Retinal pigment epithelial cell (primary cell): ENCODE results near the gene KANK4.
"Not testable (repeated sequence)": the region's sequence is repeated elsewhere in the genome, so short reads cannot be mapped to it uniquely, and the experiment has no call there.

Experiments
- DNase-seq: peaks from one replicate; pipeline ENCODE4 v3.0.0-alpha.2; 2010; ENCODE audit warnings: low read depth
- H3K4me3 ChIP-seq: 2 replicates; pipeline ENCODE4 v1.5.1; 2011; ENCODE audit warnings: mild to moderate bottlenecking, low read length, control low read depth, moderate library complexity
- TF ChIP-seq, protein P1 (sequence below): conservative IDR thresholded peaks from 2 replicates; pipeline ENCODE4 v1.5.1; 2011; ENCODE audit warnings: low read depth, low read length, control low read depth, inconsistent platforms

Gene KANK4

DNA sequence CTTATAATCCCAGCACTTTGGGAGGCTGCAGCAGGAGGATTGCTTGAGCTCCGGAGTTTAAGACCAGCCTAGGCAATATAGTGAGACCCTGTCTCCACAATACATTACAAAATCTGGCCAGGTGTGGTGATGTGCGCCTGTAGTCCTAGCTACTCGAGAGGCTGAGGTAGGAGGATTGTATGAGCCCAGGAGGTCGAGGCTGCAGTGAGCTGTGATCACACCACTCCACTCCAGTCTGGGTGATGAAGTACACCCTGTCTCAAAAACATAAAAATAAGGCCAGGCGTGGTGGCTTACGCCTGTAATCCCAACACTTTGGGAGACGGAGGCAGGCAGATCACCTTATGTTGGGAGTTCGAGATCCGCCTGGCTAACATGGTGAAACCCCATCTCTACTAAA lies 96.9 kb downstream of the KANK4 start:
- H3K4me3 ChIP-seq, result no peak overlapping the region
- TF ChIP-seq, protein P1, sequence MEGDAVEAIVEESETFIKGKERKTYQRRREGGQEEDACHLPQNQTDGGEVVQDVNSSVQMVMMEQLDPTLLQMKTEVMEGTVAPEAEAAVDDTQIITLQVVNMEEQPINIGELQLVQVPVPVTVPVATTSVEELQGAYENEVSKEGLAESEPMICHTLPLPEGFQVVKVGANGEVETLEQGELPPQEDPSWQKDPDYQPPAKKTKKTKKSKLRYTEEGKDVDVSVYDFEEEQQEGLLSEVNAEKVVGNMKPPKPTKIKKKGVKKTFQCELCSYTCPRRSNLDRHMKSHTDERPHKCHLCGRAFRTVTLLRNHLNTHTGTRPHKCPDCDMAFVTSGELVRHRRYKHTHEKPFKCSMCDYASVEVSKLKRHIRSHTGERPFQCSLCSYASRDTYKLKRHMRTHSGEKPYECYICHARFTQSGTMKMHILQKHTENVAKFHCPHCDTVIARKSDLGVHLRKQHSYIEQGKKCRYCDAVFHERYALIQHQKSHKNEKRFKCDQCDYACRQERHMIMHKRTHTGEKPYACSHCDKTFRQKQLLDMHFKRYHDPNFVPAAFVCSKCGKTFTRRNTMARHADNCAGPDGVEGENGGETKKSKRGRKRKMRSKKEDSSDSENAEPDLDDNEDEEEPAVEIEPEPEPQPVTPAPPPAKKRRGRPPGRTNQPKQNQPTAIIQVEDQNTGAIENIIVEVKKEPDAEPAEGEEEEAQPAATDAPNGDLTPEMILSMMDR, result no peak
- DNase-seq, result no peak

GRCh38 chr1:62221171-62221570 lies 98.1 kb downstream of the KANK4 start:
- DNase-seq, result no peak
- TF ChIP-seq, protein P1, result no peak
- no peak overlapping the region for H3K4me3 ChIP-seq

- DNase-seq, H3K4me3 ChIP-seq: not testable (repeated sequence)
Measured at GRCh38 chr1:62220456-62220855, 98.8 kb downstream of the KANK4 start.

GRCh38 chr1:62218604-62219003 lies 100.6 kb downstream of the KANK4 start:
- TF ChIP-seq, protein P1, result no peak
- no peak overlapping the region for H3K4me3 ChIP-seq
- no peak for DNase-seq

DNA sequence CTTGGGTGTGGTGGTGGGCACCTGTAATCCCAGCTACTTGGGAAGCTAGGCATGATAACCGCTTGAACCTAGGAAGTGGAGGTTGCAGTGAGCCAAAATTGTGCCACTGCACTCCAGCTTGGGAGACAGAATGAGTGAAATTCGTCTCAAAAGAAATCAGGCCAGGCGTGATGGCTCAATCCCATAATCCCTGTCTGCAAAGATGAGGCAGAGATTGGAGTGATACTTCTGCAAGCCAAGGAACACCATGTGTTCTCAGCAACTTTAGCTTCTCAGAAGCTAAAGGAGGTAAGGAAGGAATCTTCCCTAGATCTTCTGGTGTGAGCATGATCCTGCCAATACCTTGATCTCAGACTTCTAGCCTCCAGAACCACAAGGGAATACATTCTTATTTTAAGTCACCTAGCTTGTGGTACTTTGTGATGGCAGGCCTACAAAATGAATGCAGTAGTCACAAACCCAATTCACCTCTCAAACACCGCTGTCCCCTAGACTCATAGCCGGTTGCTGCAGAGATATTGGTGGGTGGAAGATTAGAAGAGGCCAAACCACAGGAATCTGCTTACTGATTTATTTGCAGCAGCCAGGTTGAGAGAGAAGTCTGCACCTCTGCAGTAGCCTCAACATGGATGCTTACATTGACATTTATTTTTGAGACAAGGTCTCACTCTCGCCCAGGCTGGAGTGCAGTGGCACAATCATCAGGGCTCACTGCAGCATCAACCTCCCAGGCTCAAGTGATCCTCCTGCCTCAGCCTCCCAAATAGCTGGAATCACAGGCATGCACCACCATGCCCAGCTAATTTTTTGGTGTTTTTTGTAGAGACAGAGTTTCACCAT lies 105.9 kb downstream of the KANK4 start:
- no peak for DNase-seq
- H3K4me3 ChIP-seq, result no peak overlapping the region
- TF ChIP-seq, protein P1, result no peak

DNA sequence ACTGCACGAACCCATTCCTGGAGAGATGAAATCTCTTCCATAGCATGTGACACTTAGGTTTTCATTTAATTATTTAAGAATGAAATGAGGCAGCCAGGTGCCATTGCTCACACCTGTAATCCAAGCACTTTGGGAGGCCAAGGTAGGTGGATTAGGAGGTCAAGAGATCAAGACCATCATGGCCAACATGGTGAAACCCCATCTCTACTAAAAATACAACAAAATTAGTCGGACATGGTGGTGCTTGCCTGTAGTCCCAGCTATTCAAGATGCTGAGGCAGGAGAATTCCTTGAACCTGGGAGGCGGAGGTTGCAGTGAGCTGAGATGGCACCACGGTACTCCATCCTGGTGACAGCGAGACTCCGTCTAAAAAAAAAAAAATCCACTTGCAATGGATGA lies 106.8 kb downstream of the KANK4 start:
- TF ChIP-seq, protein P1, result no peak
- H3K4me3 ChIP-seq, result no peak overlapping the region
- DNase-seq, result no peak

- H3K4me3 ChIP-seq, result no peak overlapping the region
- TF ChIP-seq, protein P1, result no peak
- DNase-seq, result no peak
Measured at GRCh38 chr1:62210960-62211359, 108.3 kb downstream of the KANK4 start.
